OCI-LY7 (cell line): ENCODE measurements around the gene C20orf173. TPM values are rescaled to one million over a fixed set of nuclear protein-coding genes. Genes with fewer than 3 reads are reported as not detected.

Experiments
- BruUV-seq: library from RNA; stranded (reverse); fragments of 400-500 nt; replicated peaks from 2 replicates; lab custom pipeline; 2021; lab: Mats Ljungman, UMichigan
- CTCF ChIA-PET: fragments of 300-600 bp; sonication (Branson Sonifier 250); formaldehyde crosslinking; loops from one replicate; lab custom pipeline; 2022; ENCODE audit warnings: antibody characterized with exemption; ENCODE audit not compliant: unreplicated experiment; lab: Charles Lee
- POLR2A ChIA-PET: fragments of 300-600 bp; sonication (Branson Sonifier 250); formaldehyde crosslinking; loops from one replicate; lab custom pipeline; 2022; ENCODE audit warnings: antibody characterized with exemption; lab: Charles Lee
- DNase-seq: peaks from one replicate; pipeline ENCODE4 v3.0.0-alpha.2; 2015; ENCODE audit warnings: low spot score
- H2AFZ ChIP-seq: fragments of 200-600 bp; sonication (generic), shearing (Covaris generic); 2 replicates; pipeline ENCODE4 v1.6.1; 2014; ENCODE audit warnings: mild to moderate bottlenecking, antibody characterized with exemption, low read length, moderate library complexity
- H3K27ac ChIP-seq: fragments of 200-600 bp; sonication (generic); 2 replicates; pipeline ENCODE4 v1.5.1; 2014; ENCODE audit warnings: mixed run types, low read depth, mild to moderate bottlenecking, moderate library complexity, low read length, inconsistent platforms; ENCODE audit not compliant: poor library complexity, severe bottlenecking
- H3K36me3 ChIP-seq: fragments of 200-600 bp; sonication (generic); 2 replicates; pipeline ENCODE4 v1.6.1; 2014; ENCODE audit warnings: mild to moderate bottlenecking, antibody characterized with exemption, low read length, moderate library complexity, mixed read lengths; ENCODE audit not compliant: insufficient read depth
- H3K4me1 ChIP-seq: fragments of 200-600 bp; sonication (generic); 2 replicates; pipeline ENCODE4 v1.5.1; 2014; ENCODE audit warnings: mild to moderate bottlenecking, low read length; ENCODE audit not compliant: insufficient read depth, poor library complexity, severe bottlenecking
- H3K4me2 ChIP-seq: fragments of 200-600 bp; sonication (generic); 2 replicates; pipeline ENCODE4 v1.6.1; 2014; ENCODE audit warnings: mild to moderate bottlenecking, low read length
- H3K4me3 ChIP-seq: fragments of 200-600 bp; sonication (generic); 2 replicates; pipeline ENCODE4 v1.5.1; 2014; ENCODE audit warnings: mild to moderate bottlenecking, low read depth, low read length; ENCODE audit not compliant: poor library complexity, severe bottlenecking
- H3K79me2 ChIP-seq: fragments of 200-600 bp; sonication (generic); 2 replicates; pipeline ENCODE4 v1.6.1; 2016; ENCODE audit warnings: low read depth, mild to moderate bottlenecking, low read length, moderate library complexity, mixed read lengths; ENCODE audit not compliant: insufficient read depth
- H3K9me2 ChIP-seq: fragments of 200-600 bp; sonication (generic); 2 replicates; pipeline ENCODE4 v1.6.1; 2016; ENCODE audit warnings: mild to moderate bottlenecking, low read length, mixed read lengths; ENCODE audit not compliant: insufficient read depth
- H3K9me3 ChIP-seq: fragments of 200-600 bp; sonication (generic); 2 replicates; pipeline ENCODE4 v1.6.1; 2014; ENCODE audit warnings: mild to moderate bottlenecking, mixed run types, low read length, mixed read lengths
- H4K20me1 ChIP-seq: fragments of 200-600 bp; sonication (generic); 2 replicates; pipeline ENCODE4 v1.6.1; 2014; ENCODE audit warnings: mild to moderate bottlenecking, antibody characterized with exemption, low read length, moderate library complexity, mixed read lengths; ENCODE audit not compliant: insufficient read depth
- EZH2phosphoT487 ChIP-seq: fragments of 200-600 bp; sonication (generic); IDR thresholded peaks from 2 replicates; pipeline ENCODE4 v1.6.1; 2018; ENCODE audit warnings: low read depth, borderline replicate concordance, mild to moderate bottlenecking, mixed run types, antibody characterized with exemption, low read length, moderate library complexity, mixed read lengths
- intact Hi-C: fragments of 100-400 bp; cut with micrococcal nuclease; formaldehyde crosslinking; loops from one replicate; pipeline ENCODE4 v1.10.0; 2022; ENCODE audit not compliant: unreplicated experiment
- total RNA-seq, 2 experiments: library from RNA; depleted of rRNA in 1 of 2; stranded (reverse); fragments of >200 nt in 1 of 2; shearing (Covaris generic) in 1 of 2; gene quantifications; 2 replicates each; pipeline ENCODE4 v1.2.3, GENCODE V29; 2014 to 2022
- TF ChIP-seq, protein P1 (sequence below): fragments of 200-600 bp; sonication (generic); conservative IDR thresholded peaks from 2 replicates; pipeline ENCODE4 v1.5.1; 2014; ENCODE audit warnings: mild to moderate bottlenecking, antibody characterized with exemption, low read length, moderate library complexity, mixed read lengths

The C20orf173 gene
- total RNA-seq, 2 experiments from 2014 or later: not detected

DNA sequence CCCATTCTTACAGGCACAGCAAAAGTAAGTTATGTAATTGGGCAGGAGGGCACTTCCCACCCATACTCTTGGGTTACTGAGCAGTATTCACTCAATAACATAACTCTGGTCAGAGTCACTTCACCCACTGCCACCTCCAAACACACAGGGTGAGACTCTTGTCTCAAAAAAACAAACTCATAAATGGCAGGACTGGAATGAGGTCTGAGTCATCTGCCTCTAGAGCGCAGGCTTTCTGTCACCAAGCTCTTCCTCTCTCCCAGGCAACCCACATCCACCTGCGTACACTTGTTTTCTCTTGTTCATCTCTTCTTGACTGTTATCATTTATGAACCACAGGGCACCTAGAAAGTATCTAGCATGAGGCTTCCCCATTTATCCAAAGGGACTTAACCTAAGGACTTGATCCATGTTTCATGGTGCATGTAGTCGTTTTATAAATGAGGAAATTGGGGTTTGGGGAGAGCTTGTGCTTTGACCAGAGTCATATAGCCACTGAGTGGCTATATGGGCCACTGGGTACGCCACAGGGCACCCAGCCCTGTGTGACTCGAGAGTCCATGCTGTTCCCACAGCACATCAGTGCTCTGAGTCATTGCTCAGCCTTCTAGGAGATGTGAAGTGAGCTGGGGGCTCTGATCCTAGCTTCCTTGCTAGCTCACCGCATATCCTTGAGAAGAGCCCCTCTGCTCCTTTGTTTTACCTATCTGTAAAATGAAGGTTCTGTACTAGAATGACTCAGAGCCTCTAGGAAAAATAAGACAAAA lies 22.4 kb downstream of the C20orf173 start:
- Histone ChIP-seq H2AFZ (no peak overlapping the region), H3K4me2 (no peak overlapping the region), H3K36me3 (peaks cover 92% of the 10 kb centered on the region), H3K79me2 (no peaks in the 10 kb centered on the region), H4K20me1 (no peaks in the 10 kb centered on the region; the same call in 1 of the 2 replicates), H3K4me3 (no peak overlapping the region), H3K9me2 (no peaks in the 10 kb centered on the region), H3K27ac (no peak overlapping the region), H3K9me3 (no peaks in the 10 kb centered on the region), H3K4me1 (peaks cover 23% of the 10 kb centered on the region)
- CTCF ChIA-PET: interaction anchor here (0.6 kb wide), 1 partner anchor 52 kb away, joined by 4 read pairs; the partner anchor contains the start of gene CEP250
- BruUV-seq: no TSS peak
- TF ChIP-seq EZH2phosphoT487: no peak
- TF ChIP-seq, protein P1, sequence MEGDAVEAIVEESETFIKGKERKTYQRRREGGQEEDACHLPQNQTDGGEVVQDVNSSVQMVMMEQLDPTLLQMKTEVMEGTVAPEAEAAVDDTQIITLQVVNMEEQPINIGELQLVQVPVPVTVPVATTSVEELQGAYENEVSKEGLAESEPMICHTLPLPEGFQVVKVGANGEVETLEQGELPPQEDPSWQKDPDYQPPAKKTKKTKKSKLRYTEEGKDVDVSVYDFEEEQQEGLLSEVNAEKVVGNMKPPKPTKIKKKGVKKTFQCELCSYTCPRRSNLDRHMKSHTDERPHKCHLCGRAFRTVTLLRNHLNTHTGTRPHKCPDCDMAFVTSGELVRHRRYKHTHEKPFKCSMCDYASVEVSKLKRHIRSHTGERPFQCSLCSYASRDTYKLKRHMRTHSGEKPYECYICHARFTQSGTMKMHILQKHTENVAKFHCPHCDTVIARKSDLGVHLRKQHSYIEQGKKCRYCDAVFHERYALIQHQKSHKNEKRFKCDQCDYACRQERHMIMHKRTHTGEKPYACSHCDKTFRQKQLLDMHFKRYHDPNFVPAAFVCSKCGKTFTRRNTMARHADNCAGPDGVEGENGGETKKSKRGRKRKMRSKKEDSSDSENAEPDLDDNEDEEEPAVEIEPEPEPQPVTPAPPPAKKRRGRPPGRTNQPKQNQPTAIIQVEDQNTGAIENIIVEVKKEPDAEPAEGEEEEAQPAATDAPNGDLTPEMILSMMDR: no peak
- intact Hi-C loops: no loop called here
- no peak for DNase-seq
- POLR2A ChIA-PET: interaction anchor here (1.0 to 1.3 kb wide), 2 partner anchors 9 to 35 kb away, joined by 3 to 4 read pairs; partner anchors contain the start of gene ERGIC3

DNA sequence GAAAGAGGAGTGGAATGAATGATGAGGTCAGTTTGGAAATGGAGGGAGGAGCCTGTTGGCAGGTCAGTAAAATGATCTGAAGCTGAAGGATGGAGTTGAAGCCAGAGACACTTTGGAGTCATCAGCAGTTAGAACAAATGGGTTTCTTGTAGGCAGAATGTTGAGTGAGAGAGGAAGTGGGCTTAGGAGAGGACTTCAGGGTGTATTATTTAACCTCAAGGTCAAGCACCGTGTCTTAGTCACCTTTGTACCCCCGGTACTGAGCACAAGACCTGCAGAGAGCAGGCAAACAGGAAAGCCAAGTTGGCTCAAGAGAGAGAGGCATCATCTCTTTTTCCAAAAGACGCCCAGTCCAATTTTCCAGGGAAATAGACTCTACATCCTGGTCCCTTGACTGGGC lies 23.3 kb downstream of the C20orf173 start:
- Histone ChIP-seq H3K4me3 (no peak overlapping the region), H3K27ac (no peak overlapping the region), H4K20me1 (no peaks in the 10 kb centered on the region; the same call in 1 of the 2 replicates), H3K79me2 (no peaks in the 10 kb centered on the region), H3K36me3 (peaks cover 92% of the 10 kb centered on the region), H3K9me3 (no peaks in the 10 kb centered on the region), H3K4me2 (no peak overlapping the region), H3K4me1 (peaks cover 31% of the 10 kb centered on the region), H3K9me2 (no peaks in the 10 kb centered on the region), H2AFZ (no peak overlapping the region)
- intact Hi-C loops: no loop called here
- no peak for TF ChIP-seq EZH2phosphoT487
- TF ChIP-seq, protein P1: no peak
- POLR2A ChIA-PET: no interaction called here
- peak; percentile 19 for DNase-seq
- CTCF ChIA-PET: no interaction called here
- no TSS peak for BruUV-seq

DNA sequence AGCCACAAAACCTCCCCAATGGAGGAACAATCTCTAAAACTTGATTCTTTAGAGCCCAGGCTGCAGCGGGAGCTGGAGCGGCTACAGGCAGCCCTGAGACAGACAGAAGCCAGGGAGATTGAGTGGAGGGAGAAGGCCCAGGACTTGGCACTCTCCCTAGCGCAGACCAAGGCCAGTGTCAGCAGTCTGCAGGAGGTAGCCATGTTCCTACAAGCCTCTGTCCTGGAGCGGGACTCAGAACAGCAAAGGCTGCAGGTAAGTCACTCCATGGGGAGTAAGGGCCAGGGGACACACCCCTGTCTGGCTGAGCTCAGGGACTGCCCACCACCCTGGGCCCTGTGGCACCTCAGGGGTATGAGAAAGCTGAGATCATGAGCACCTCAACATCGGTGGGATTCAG lies 24.7 kb downstream of the C20orf173 start:
- TF ChIP-seq EZH2phosphoT487: no peak
- TF ChIP-seq, protein P1: no peak
- no peaks in the 10 kb centered on the region; the same call in 1 of the 2 replicates for H4K20me1 ChIP-seq
- H3K4me1 ChIP-seq: peaks cover 31% of the 10 kb centered on the region
- no peaks in the 10 kb centered on the region for H3K9me3 ChIP-seq
- peaks cover 92% of the 10 kb centered on the region for H3K36me3 ChIP-seq
- no peaks in the 10 kb centered on the region for H3K9me2 ChIP-seq
- H3K27ac ChIP-seq: no peak overlapping the region
- H3K4me3 ChIP-seq: no peak overlapping the region
- H3K4me2 ChIP-seq: no peak overlapping the region
- CTCF ChIA-PET: no interaction called here
- no TSS peak for BruUV-seq
- DNase-seq: no peak
- no peaks in the 10 kb centered on the region for H3K79me2 ChIP-seq
- POLR2A ChIA-PET: interaction anchor here (0.6 to 0.7 kb wide), 3 partner anchors 20 to 460 kb away, joined by 3 to 5 read pairs (median 3); no protein-coding TSS in a partner anchor
- intact Hi-C loops: no loop called here
- H2AFZ ChIP-seq: no peak overlapping the region
